Endothelial cell (in vitro differentiated cells): ENCODE measurements around the gene PRR20B. TPM values are rescaled to one million over a fixed set of nuclear protein-coding genes. Genes with fewer than 3 reads are reported as not detected.

Experiments used
- DNase-seq: peaks from one replicate; pipeline ENCODE4 v3.0.0; 2021; ENCODE audit warnings: low spot score
- H3K27ac Mint-ChIP-seq: one replicate; pipeline ENCODE4 v1.8.0; 2021; ENCODE audit warnings: mixed read lengths, inconsistent platforms; ENCODE audit not compliant: unreplicated experiment
- H3K27me3 Mint-ChIP-seq: one replicate; pipeline ENCODE4 v1.8.0; 2021; ENCODE audit warnings: mild to moderate bottlenecking, moderate library complexity, mixed read lengths, inconsistent platforms; ENCODE audit not compliant: unreplicated experiment
- H3K36me3 Mint-ChIP-seq: one replicate; pipeline ENCODE4 v1.8.0; 2021; ENCODE audit warnings: mild to moderate bottlenecking, low read depth, mixed read lengths, inconsistent platforms; ENCODE audit not compliant: unreplicated experiment
- H3K4me1 Mint-ChIP-seq: one replicate; pipeline ENCODE4 v1.8.0; 2021; ENCODE audit warnings: mild to moderate bottlenecking, mixed read lengths, inconsistent platforms; ENCODE audit not compliant: unreplicated experiment
- H3K4me3 Mint-ChIP-seq: one replicate; pipeline ENCODE4 v1.8.0; 2021; ENCODE audit warnings: mild to moderate bottlenecking, mixed read lengths, inconsistent platforms; ENCODE audit not compliant: unreplicated experiment
- H3K9me3 Mint-ChIP-seq: one replicate; pipeline ENCODE4 v1.8.0; 2021; ENCODE audit warnings: mixed read lengths, inconsistent platforms; ENCODE audit not compliant: unreplicated experiment
- total RNA-seq: library from RNA; stranded (reverse); fragmentation: NEBNext Ultra II Directional; extraction: Animal tissue kit (Norgen Biotek cat#: 25700); gene quantifications from one replicate; pipeline ENCODE4 v1.2.1, GENCODE V29; 2021; ENCODE audit not compliant: unreplicated experiment
- TF ChIP-seq, protein P1 (sequence below): fragments of 200-600 bp; sonication (generic); IDR thresholded peaks from one replicate; pipeline ENCODE4 v1.5.0; 2021; ENCODE audit warnings: antibody characterized with exemption; ENCODE audit not compliant: unreplicated experiment

PRR20B gene
- total RNA-seq, 1 donor from 2014 or later = not detected

DNA sequence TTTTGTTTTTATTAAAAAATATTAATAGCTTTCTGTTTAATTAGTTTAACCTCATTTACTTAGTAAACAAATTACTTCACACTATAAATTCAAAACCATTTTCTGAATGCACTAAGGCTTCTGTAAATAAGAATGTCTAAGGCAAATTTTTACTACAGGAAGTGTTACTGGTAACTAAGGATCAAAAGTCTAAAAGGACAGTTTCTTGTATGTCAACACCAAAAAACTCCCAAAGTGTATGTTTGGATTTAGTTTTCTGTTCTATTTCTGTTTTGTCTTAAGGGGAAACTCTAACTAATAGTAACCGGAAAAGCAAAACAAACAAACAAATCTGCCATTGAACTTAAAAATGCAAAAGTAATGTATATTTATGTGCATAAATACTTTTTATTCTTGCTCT lies 44.4 kb downstream of the PRR20B start:
- Mint-ChIP-seq H3K27me3 (no peaks in the 10 kb centered on the region), H3K4me1 (no peaks in the 10 kb centered on the region), H3K27ac (no peak overlapping the region), H3K36me3 (no peaks in the 10 kb centered on the region), H3K9me3 (no peaks in the 10 kb centered on the region), H3K4me3 (no peak overlapping the region)
- TF ChIP-seq, protein P1, sequence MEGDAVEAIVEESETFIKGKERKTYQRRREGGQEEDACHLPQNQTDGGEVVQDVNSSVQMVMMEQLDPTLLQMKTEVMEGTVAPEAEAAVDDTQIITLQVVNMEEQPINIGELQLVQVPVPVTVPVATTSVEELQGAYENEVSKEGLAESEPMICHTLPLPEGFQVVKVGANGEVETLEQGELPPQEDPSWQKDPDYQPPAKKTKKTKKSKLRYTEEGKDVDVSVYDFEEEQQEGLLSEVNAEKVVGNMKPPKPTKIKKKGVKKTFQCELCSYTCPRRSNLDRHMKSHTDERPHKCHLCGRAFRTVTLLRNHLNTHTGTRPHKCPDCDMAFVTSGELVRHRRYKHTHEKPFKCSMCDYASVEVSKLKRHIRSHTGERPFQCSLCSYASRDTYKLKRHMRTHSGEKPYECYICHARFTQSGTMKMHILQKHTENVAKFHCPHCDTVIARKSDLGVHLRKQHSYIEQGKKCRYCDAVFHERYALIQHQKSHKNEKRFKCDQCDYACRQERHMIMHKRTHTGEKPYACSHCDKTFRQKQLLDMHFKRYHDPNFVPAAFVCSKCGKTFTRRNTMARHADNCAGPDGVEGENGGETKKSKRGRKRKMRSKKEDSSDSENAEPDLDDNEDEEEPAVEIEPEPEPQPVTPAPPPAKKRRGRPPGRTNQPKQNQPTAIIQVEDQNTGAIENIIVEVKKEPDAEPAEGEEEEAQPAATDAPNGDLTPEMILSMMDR = no peak
- DNase-seq = no peak

Other genes starting within 250 kb of the PRR20B start
- not detected for gene PRR20A, start 6.6 kb upstream of the PRR20B start, total RNA-seq
- not detected for gene PRR20C, start 6.6 kb downstream of the PRR20B start, total RNA-seq
- gene PRR20D, start 13.1 kb downstream of the PRR20B start, total RNA-seq = not detected
- gene PRR20E, start 19.7 kb downstream of the PRR20B start, total RNA-seq = not detected